Gastroesophageal sphincter (tissue), 3 donors: Measurements from ENCODE around the gene GNG2.

Source experiments
- CTCF ChIP-seq, 4 experiments: fragments of 200-600 bp in 2 of 4; fragments of 450-650 bp in 2 of 4; sonication (generic) in 1 of 4; IDR thresholded peaks; one replicate each; pipeline ENCODE4 v1.5.1; 2017 to 2019; ENCODE audit warnings: antibody characterized with exemption in 4 of 4, mild to moderate bottlenecking in 2 of 4, moderate library complexity in 2 of 4
- EP300 ChIP-seq: sonication (generic); formaldehyde crosslinking; IDR thresholded peaks from one replicate; pipeline ENCODE4 v1.6.1; 2017; ENCODE audit warnings: antibody characterized with exemption, mild to moderate bottlenecking
- POLR2A ChIP-seq, 2 donors: fragments of 450-650 bp; IDR thresholded peaks; one replicate each; pipeline ENCODE4 v1.6.1; 2017; ENCODE audit warnings: antibody characterized with exemption in 2 of 2, mild to moderate bottlenecking in 2 of 2, moderate library complexity in 1 of 2
- POLR2AphosphoS5 ChIP-seq: sonication (generic); formaldehyde crosslinking; IDR thresholded peaks from one replicate; pipeline ENCODE4 v1.6.1; 2017; ENCODE audit warnings: antibody characterized with exemption

- no peak for TF ChIP-seq POLR2A (IDR thresholded peaks at IDR 0.05)
- TF ChIP-seq POLR2AphosphoS5 = no peak
- TF ChIP-seq CTCF (IDR thresholded peaks at IDR 0.05) = no peak
- TF ChIP-seq EP300 = no peak
Measured at GRCh38 chr14:51828017-51828797, 32.2 kb upstream of the GNG2 start.
